Measurements from ENCODE around the gene KRT15.

Gene KRT15

GRCh38 chr17:41512546-41513167 is 6.0 kb downstream of the KRT15 start:
- Mint-ChIP-seq H3K36me3 (ENCODE audit: low read depth) (no peaks in the 10 kb centered on the region), H3K4me1 (ENCODE audit: low read depth) (peaks cover 19% of the 10 kb centered on the region), H3K27ac (no peak overlapping the region), H3K9me3 (no peaks in the 10 kb centered on the region), H3K27me3 (peaks cover 24% of the 10 kb centered on the region), H3K4me3 (no peak overlapping the region)
- intact Hi-C loops (cut with micrococcal nuclease), result no loop called here

- intact Hi-C loops (cut with micrococcal nuclease), result no loop called here
- H3K27me3 Mint-ChIP-seq, result peaks cover 19% of the 10 kb centered on the region
- peaks cover 26% of the 10 kb centered on the region for H3K4me1 Mint-ChIP-seq (ENCODE audit: low read depth)
- no peak overlapping the region for H3K4me3 Mint-ChIP-seq
- no peaks in the 10 kb centered on the region for H3K9me3 Mint-ChIP-seq
- no peaks in the 10 kb centered on the region for H3K36me3 Mint-ChIP-seq (ENCODE audit: low read depth)
- no peak overlapping the region for H3K27ac Mint-ChIP-seq
Measured at GRCh38 chr17:41511716-41512115, 7.0 kb downstream of the KRT15 start.

GRCh38 chr17:41511116-41511515 is 7.6 kb downstream of the KRT15 start:
- Mint-ChIP-seq H3K9me3 (no peaks in the 10 kb centered on the region), H3K27me3 (peaks cover 15% of the 10 kb centered on the region), H3K4me3 (no peak overlapping the region), H3K27ac (no peak overlapping the region), H3K36me3 (ENCODE audit: low read depth) (no peaks in the 10 kb centered on the region), H3K4me1 (ENCODE audit: low read depth) (peaks cover 32% of the 10 kb centered on the region)
- intact Hi-C loops (cut with micrococcal nuclease), result no loop called here

DNA sequence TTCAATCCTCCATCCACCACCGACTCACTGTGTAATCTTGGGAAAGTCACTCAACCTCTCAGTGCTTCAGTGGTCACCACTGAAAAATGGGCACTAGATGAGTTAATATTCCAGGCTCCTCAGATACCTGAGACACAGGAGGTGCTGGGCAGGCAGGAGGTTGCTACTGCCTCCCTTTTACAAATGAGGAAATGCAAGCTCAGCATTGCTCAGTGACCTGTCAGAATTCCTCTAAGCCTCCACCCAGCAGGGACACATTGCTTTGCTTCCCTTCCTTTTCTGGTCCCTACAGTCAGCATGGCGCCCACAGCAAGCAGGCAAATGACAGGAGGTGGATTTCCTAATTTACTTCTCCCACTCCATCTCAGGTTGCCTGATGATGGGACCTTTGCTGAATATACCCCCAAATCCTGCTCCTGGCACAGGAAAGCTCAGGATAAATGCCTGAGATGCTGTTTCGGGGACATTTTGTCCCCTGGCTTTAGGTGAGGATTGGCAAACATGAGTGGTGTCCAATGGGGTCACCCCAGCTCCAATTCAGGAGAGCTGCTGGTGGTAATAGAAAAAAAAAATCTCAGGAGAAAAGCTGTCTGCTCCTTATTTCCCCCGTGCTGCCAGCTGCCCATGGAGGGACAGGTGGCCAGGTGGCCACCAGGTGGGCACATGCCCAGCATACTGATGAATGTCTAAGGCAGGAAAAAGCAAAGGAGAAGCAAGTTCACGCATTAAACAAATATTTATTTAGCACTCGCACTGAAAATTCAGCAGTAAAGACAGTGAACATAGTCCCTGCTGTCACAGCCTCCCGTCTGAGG is 8.2 kb downstream of the KRT15 start:
- no peak overlapping the region for H3K27ac Mint-ChIP-seq
- no peaks in the 10 kb centered on the region for H3K9me3 Mint-ChIP-seq
- no peaks in the 10 kb centered on the region for H3K36me3 Mint-ChIP-seq (ENCODE audit: low read depth)
- peaks cover 38% of the 10 kb centered on the region for H3K4me1 Mint-ChIP-seq (ENCODE audit: low read depth)
- intact Hi-C loops (cut with micrococcal nuclease), result no loop called here
- H3K27me3 Mint-ChIP-seq, result peaks cover 12% of the 10 kb centered on the region
- no peak overlapping the region for H3K4me3 Mint-ChIP-seq

DNA sequence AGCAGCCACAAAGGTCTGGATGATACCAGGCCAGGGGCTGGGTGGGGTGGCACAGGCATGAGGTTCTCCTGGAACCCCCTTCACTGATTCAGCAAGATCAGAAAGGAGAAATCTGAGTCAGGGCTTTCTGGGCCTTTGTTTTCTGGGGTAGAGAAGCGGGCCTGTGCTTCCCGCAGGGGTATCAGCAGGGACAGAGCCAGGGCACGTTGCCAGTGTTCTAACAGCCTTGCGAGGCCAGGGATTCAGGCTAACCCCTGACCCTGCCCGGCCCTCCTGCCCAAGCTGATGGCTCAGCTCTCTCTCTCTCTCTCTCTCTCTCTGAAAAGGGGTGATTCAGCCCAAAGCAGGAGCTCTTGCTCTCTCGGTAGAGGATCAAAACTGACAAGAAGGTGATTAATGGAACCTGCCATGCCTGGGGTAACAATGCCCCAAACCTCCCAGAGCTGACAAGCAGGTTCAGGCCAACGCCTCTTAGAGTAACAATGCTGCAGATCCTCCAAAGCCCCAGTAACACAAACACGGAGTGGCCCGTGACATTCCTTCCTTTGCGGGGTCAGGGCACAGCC is 11.3 kb downstream of the KRT15 start:
- H3K27me3 Mint-ChIP-seq, result peaks cover 3% of the 10 kb centered on the region
- H3K4me3 Mint-ChIP-seq, result no peak overlapping the region
- H3K9me3 Mint-ChIP-seq, result no peaks in the 10 kb centered on the region
- H3K4me1 Mint-ChIP-seq (ENCODE audit: low read depth), result peaks cover 29% of the 10 kb centered on the region
- intact Hi-C loops (cut with micrococcal nuclease), result no loop called here
- H3K27ac Mint-ChIP-seq, result peak overlapping the region; percentile 8
- H3K36me3 Mint-ChIP-seq (ENCODE audit: low read depth), result no peaks in the 10 kb centered on the region

- Mint-ChIP-seq H3K9me3 (no peaks in the 10 kb centered on the region), H3K27me3 (peaks cover 3% of the 10 kb centered on the region)
- intact Hi-C loops (cut with micrococcal nuclease), result no loop called here
Measured at GRCh38 chr17:41505809-41506767, 12.6 kb downstream of the KRT15 start.

DNA sequence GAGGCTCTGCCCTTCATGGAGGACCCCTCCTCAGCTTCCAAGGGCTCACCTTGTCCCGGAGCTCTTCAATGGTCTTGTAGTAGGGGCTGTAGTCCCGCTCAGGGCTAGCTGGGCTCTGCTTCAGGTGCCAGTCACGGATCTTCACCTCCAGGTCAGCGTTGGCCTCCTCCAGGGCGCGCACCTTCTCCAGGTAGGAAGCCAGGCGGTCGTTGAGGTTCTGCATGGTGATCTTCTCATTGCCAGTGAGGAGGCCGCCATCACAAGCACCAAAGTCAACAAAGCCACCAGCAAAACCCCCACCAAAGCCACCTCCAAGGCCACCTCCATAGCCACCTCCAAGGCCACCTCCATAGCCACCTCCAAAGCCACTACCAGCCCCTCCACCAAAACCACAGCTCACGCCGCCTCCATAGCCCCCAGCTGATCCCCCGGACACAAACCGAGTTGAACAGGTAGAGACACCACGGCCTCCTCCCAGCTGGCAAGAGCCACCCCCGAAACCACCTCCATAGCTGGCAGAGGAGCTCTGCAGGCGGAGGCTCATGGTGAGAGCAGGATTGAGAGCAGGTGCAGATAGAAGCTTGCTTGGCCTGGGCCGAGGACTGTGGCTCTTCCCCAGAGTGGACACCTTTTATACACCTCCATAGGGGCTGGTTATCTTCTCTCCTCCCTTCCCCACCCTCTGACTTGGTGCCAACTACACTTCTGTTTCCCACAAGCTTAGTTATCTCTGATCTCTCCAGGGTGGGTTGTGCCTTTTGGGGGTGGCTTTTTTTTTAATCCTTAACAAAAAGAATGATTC is 13.5 kb downstream of the KRT15 start, which contains the start of gene KRT13:
Gene KRT13, minus strand, starts transcription at position 606 of the 802 bp plus-strand sequence. Its CDS starts 62 bp downstream, at position 544.
- H3K36me3 Mint-ChIP-seq (ENCODE audit: low read depth), result no peaks in the 10 kb centered on the region
- H3K4me1 Mint-ChIP-seq (ENCODE audit: low read depth), result peaks cover 37% of the 10 kb centered on the region
- peaks cover 7% of the 10 kb centered on the region for H3K27me3 Mint-ChIP-seq
- intact Hi-C loops (cut with micrococcal nuclease), result no loop called here
- H3K9me3 Mint-ChIP-seq, result no peaks in the 10 kb centered on the region
- H3K4me3 Mint-ChIP-seq, result no peak within 1 kb of the TSS
- peak within 1 kb of the TSS; percentile 6 for H3K27ac Mint-ChIP-seq

More at GRCh38 chr17:41505809-41506767, 12.6 kb downstream of the KRT15 start:
- Mint-ChIP-seq H3K4me1 (ENCODE audit: low read depth) (peaks cover 28% of the 10 kb centered on the region), H3K36me3 (ENCODE audit: low read depth) (no peaks in the 10 kb centered on the region), H3K27ac (peak overlapping the region; percentile 6), H3K4me3 (no peak overlapping the region)

- H3K27ac Mint-ChIP-seq, result no peak overlapping the region
- H3K27me3 Mint-ChIP-seq, result peaks cover 7% of the 10 kb centered on the region
- H3K4me1 Mint-ChIP-seq (ENCODE audit: low read depth), result peaks cover 45% of the 10 kb centered on the region
Measured at GRCh38 chr17:41504246-41504977, 14.3 kb downstream of the KRT15 start.

DNA sequence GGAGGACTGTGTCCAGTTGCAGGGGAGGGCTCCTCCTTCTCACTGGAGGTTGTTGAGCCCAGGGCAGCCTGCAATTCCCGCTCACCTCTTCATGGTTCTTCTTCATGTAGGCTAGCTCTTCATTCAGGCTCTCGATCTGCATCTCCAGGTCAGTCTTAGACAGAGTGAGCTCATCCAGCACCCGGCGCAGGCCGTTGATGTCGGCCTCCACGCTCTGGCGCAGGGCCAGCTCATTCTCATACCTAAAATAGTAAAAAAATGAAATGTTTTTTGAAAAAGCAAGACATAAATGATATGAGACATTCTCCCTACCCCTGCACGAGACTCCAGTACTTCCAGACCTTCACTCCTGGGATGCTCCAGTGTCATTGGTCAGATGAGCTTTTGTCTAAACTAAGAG is 15.5 kb downstream of the KRT15 start:
- H3K4me3 Mint-ChIP-seq, result no peak overlapping the region
- intact Hi-C loops (cut with micrococcal nuclease), result no loop called here

More at GRCh38 chr17:41504246-41504977, 14.3 kb downstream of the KRT15 start:
- intact Hi-C loops (cut with micrococcal nuclease), result no loop called here
- Mint-ChIP-seq H3K36me3 (ENCODE audit: low read depth) (no peaks in the 10 kb centered on the region), H3K9me3 (no peaks in the 10 kb centered on the region), H3K4me3 (no peak overlapping the region)

GRCh38 chr17:41500131-41500911 is 18.4 kb downstream of the KRT15 start:
- Mint-ChIP-seq H3K9me3 (no peaks in the 10 kb centered on the region), H3K36me3 (ENCODE audit: low read depth) (no peaks in the 10 kb centered on the region), H3K4me1 (ENCODE audit: low read depth) (peaks cover 55% of the 10 kb centered on the region), H3K4me3 (no peak overlapping the region), H3K27ac (peak overlapping the region; percentile 12), H3K27me3 (peaks cover 5% of the 10 kb centered on the region)
- intact Hi-C loops (cut with micrococcal nuclease), result no loop called here

More for the DNA sequence above, 15.5 kb downstream of the KRT15 start:
- no peak overlapping the region for H3K27ac Mint-ChIP-seq
- no peaks in the 10 kb centered on the region for H3K9me3 Mint-ChIP-seq
- no peaks in the 10 kb centered on the region for H3K36me3 Mint-ChIP-seq (ENCODE audit: low read depth)
- peaks cover 57% of the 10 kb centered on the region for H3K4me1 Mint-ChIP-seq (ENCODE audit: low read depth)
- H3K27me3 Mint-ChIP-seq, result peaks cover 7% of the 10 kb centered on the region

- Mint-ChIP-seq H3K27me3 (peaks cover 6% of the 10 kb centered on the region), H3K36me3 (ENCODE audit: low read depth) (no peaks in the 10 kb centered on the region), H3K9me3 (no peaks in the 10 kb centered on the region), H3K4me1 (ENCODE audit: low read depth) (peaks cover 56% of the 10 kb centered on the region), H3K4me3 (no peak overlapping the region), H3K27ac (peak overlapping the region; percentile 12)
- intact Hi-C loops (cut with micrococcal nuclease), result loop anchor here (5.0 kb wide), 1 partner anchor 148 kb away; no protein-coding TSS in a partner anchor
Measured at GRCh38 chr17:41499714-41500113, 19.0 kb downstream of the KRT15 start.

DNA sequence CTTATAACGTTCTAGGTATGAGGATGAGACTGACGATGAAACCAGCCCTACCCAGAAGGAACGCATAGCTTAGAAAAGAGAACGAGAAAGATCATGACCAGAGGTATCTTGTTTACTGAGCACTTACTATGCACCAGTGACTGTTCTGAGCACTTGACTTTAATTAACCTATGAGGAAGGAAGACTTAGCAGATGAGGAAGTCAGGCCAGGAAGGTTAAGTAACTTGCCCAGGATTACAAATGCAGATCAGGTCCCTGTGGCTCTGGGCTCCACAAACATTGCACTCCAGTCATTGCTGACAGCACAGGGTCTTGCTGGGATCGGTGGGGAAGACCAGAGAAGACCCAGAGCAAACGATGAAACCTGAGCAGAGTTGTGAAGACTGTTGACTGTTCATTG is 20.4 kb downstream of the KRT15 start:
- no peak overlapping the region for H3K4me3 Mint-ChIP-seq
- H3K36me3 Mint-ChIP-seq (ENCODE audit: low read depth), result no peaks in the 10 kb centered on the region
- H3K27ac Mint-ChIP-seq, result peak overlapping the region; percentile 50
- intact Hi-C loops (cut with micrococcal nuclease), result loop anchor here (5.0 kb wide), 1 partner anchor 149 kb away; no protein-coding TSS in a partner anchor
- peaks cover 6% of the 10 kb centered on the region for H3K27me3 Mint-ChIP-seq
- H3K4me1 Mint-ChIP-seq (ENCODE audit: low read depth), result peaks cover 64% of the 10 kb centered on the region
- H3K9me3 Mint-ChIP-seq, result no peaks in the 10 kb centered on the region
